H9 (cell line): ENCODE measurements around the gene ZFAND3. TPM values are rescaled to one million over a fixed set of nuclear protein-coding genes. Genes with fewer than 3 reads are reported as not detected.

Experiments used
- DNase-seq: peaks from one replicate; pipeline ENCODE4 v3.0.0-alpha.2; 2017
- H2AFZ ChIP-seq: one replicate; pipeline ENCODE4 v1.6.1; 2013; ENCODE audit warnings: mild to moderate bottlenecking, low read length, control low read depth, moderate library complexity
- H2AK5ac ChIP-seq: 2 replicates; pipeline ENCODE4 v1.6.1; 2013; ENCODE audit warnings: low read length, control low read depth, mixed read lengths; ENCODE audit not compliant: insufficient read length
- H2BK120ac ChIP-seq: one replicate; pipeline ENCODE4 v1.6.1; 2013; ENCODE audit warnings: low read depth, mild to moderate bottlenecking, low read length, control low read depth, inconsistent platforms; ENCODE audit not compliant: poor library complexity, severe bottlenecking
- H2BK12ac ChIP-seq: 2 replicates; pipeline ENCODE4 v1.6.1; 2013; ENCODE audit warnings: low read length, control low read depth, mixed read lengths, low read depth; ENCODE audit not compliant: insufficient read length
- H2BK15ac ChIP-seq: 2 replicates; pipeline ENCODE4 v1.6.1; 2013; ENCODE audit warnings: low read depth, low read length, control low read depth
- H2BK20ac ChIP-seq: one replicate; pipeline ENCODE4 v1.6.1; 2013; ENCODE audit warnings: low read depth, mild to moderate bottlenecking, low read length, control low read depth, inconsistent platforms; ENCODE audit not compliant: poor library complexity, severe bottlenecking
- H2BK5ac ChIP-seq: 2 replicates; pipeline ENCODE4 v1.6.1; 2013; ENCODE audit warnings: low read length, control low read depth, mixed read lengths; ENCODE audit not compliant: insufficient read length
- H3K14ac ChIP-seq: 2 replicates; pipeline ENCODE4 v1.6.1; 2013; ENCODE audit warnings: low read length, control low read depth; ENCODE audit not compliant: insufficient read depth
- H3K18ac ChIP-seq: 2 replicates; pipeline ENCODE4 v1.6.1; 2013; ENCODE audit warnings: low read depth, mild to moderate bottlenecking, mixed read lengths, low read length, control low read depth; ENCODE audit not compliant: insufficient read length
- H3K23ac ChIP-seq: 2 replicates; pipeline ENCODE4 v1.6.1; 2013; ENCODE audit warnings: low read length, control low read depth, mixed read lengths, low read depth; ENCODE audit not compliant: insufficient read length
- H3K23me2 ChIP-seq: 2 replicates; pipeline ENCODE4 v1.6.1; 2013; ENCODE audit warnings: low read depth, mild to moderate bottlenecking, mixed read lengths, low read length, control low read depth; ENCODE audit not compliant: insufficient read length, poor library complexity, severe bottlenecking
- H3K27ac ChIP-seq: 2 replicates; pipeline ENCODE4 v1.5.1; 2013; ENCODE audit warnings: low read length, control low read depth, mixed read lengths, low read depth; ENCODE audit not compliant: insufficient read length
- H3K27me3 ChIP-seq: 2 replicates; pipeline ENCODE4 v1.6.1; 2013; ENCODE audit warnings: low read length, control low read depth, inconsistent platforms; ENCODE audit not compliant: insufficient read depth
- H3K4ac ChIP-seq: 2 replicates; pipeline ENCODE4 v1.6.1; 2013; ENCODE audit warnings: low read depth, mild to moderate bottlenecking, control low read depth, inconsistent platforms, low read length, moderate library complexity
- H3K4me1 ChIP-seq: 2 replicates; pipeline ENCODE4 v1.6.1; 2013; ENCODE audit warnings: low read length, control low read depth, inconsistent platforms; ENCODE audit not compliant: insufficient read depth
- H3K4me2 ChIP-seq: 2 replicates; pipeline ENCODE4 v1.6.1; 2013; ENCODE audit warnings: low read length, control low read depth, mixed read lengths; ENCODE audit not compliant: insufficient read length, insufficient read depth
- H3K56ac ChIP-seq: 2 replicates; pipeline ENCODE4 v1.6.1; 2013; ENCODE audit warnings: low read depth, mild to moderate bottlenecking, mixed read lengths, low read length, control low read depth; ENCODE audit not compliant: insufficient read length
- H3K79me1 ChIP-seq: 2 replicates; pipeline ENCODE4 v1.6.1; 2013; ENCODE audit warnings: low read depth, mild to moderate bottlenecking, moderate library complexity, low read length, control low read depth, inconsistent platforms; ENCODE audit not compliant: insufficient read depth, poor library complexity, severe bottlenecking
- H3K79me2 ChIP-seq: 2 replicates; pipeline ENCODE4 v1.6.1; 2013; ENCODE audit warnings: low read length, control low read depth, inconsistent platforms; ENCODE audit not compliant: insufficient read depth
- H3K9ac ChIP-seq: 2 replicates; pipeline ENCODE4 v1.6.1; 2013; ENCODE audit warnings: low read length, control low read depth, mixed read lengths; ENCODE audit not compliant: insufficient read length; ENCODE audit errors: extremely low read depth
- H3K9me3 ChIP-seq: one replicate; pipeline ENCODE4 v1.6.1; 2013; ENCODE audit warnings: low read depth, low read length, inconsistent platforms; ENCODE audit not compliant: control insufficient read depth
- H3T11ph ChIP-seq: one replicate; pipeline ENCODE4 v1.6.1; 2013; ENCODE audit warnings: mild to moderate bottlenecking, low read length, control low read depth, inconsistent platforms
- H4K20me1 ChIP-seq: one replicate; pipeline ENCODE4 v1.6.1; 2013; ENCODE audit not compliant: control insufficient read depth, insufficient read length, insufficient read depth
- H4K5ac ChIP-seq: 2 replicates; pipeline ENCODE4 v1.6.1; 2013; ENCODE audit warnings: low read depth, mild to moderate bottlenecking, mixed read lengths, low read length, control low read depth; ENCODE audit not compliant: insufficient read length
- H4K8ac ChIP-seq: replicated peaks from 2 replicates; pipeline ENCODE4 v1.6.1; 2013; ENCODE audit warnings: low read length, control low read depth, mixed read lengths, low read depth; ENCODE audit not compliant: insufficient read length
- H4K91ac ChIP-seq: 2 replicates; pipeline ENCODE4 v1.6.1; 2013; ENCODE audit warnings: low read depth, mild to moderate bottlenecking, moderate library complexity, mixed read lengths, low read length, control low read depth; ENCODE audit not compliant: insufficient read length
- H3K27ac Mint-ChIP-seq, 3 experiments: 2 replicates in 2 of 3; 3 replicates in 1 of 3; pipeline ENCODE4 v1.8.0; 2020 to 2021; ENCODE audit warnings: mixed read lengths in 3 of 3, mild to moderate bottlenecking in 1 of 3, moderate library complexity in 1 of 3
- H3K27me3 Mint-ChIP-seq: 2 replicates; pipeline ENCODE4 v1.8.0; 2021; ENCODE audit warnings: low read depth, mild to moderate bottlenecking, moderate library complexity, mixed read lengths
- H3K36me3 Mint-ChIP-seq, 3 experiments: 2 replicates in 2 of 3; 3 replicates in 1 of 3; pipeline ENCODE4 v1.8.0; 2020 to 2021; ENCODE audit warnings: low read depth in 3 of 3, mixed read lengths in 3 of 3; ENCODE audit not compliant: insufficient read depth in 1 of 3
- H3K4me1 Mint-ChIP-seq, 2 experiments: 2 replicates each; pipeline ENCODE4 v1.8.0; 2020; ENCODE audit warnings: mixed read lengths in 2 of 2
- H3K4me3 Mint-ChIP-seq, 2 experiments: 2 replicates in 1 of 2; 3 replicates in 1 of 2; pipeline ENCODE4 v1.8.0; 2020 to 2021; ENCODE audit warnings: mild to moderate bottlenecking in 2 of 2, mixed read lengths in 2 of 2, moderate library complexity in 1 of 2
- H3K9me3 Mint-ChIP-seq, 2 experiments: 2 replicates in 1 of 2; 3 replicates in 1 of 2; pipeline ENCODE4 v1.8.0; 2020; ENCODE audit warnings: mild to moderate bottlenecking in 2 of 2, mixed read lengths in 2 of 2, moderate library complexity in 1 of 2
- CTCF ChIP-seq: fragments of 200-600 bp; sonication (generic); conservative IDR thresholded peaks from 3 replicates; pipeline ENCODE4 v1.8.0; 2021; ENCODE audit warnings: antibody characterized with exemption, mild to moderate bottlenecking
- WGBS: extraction: QIAGEN DNeasy Blood & Tissue Kit; methylation state at CpG from one replicate; pipeline ENCODE4 v1.1.7; 2013; ENCODE audit warnings: missing lambda C conversion rate, low lambda C conversion rate, mixed read lengths; ENCODE audit not compliant: insufficient read length; ENCODE audit errors: extremely low coverage; 5-methylcytosine and 5-hydroxymethylcytosine counted together
- total RNA-seq: library from RNA; stranded (reverse); gene quantifications from 2 replicates; pipeline ENCODE4 v1.2.1, GENCODE V29; 2021

ZFAND3 gene
- total RNA-seq, 1 experiment from 2014 or later, result 57.7 TPM

- Histone ChIP-seq H4K5ac (no peak overlapping the region), H3K4ac (no peak overlapping the region), H3K4me1 (peaks cover 3% of the 10 kb centered on the region; the same call in 1 of the 2 replicates), H2BK12ac (no peak overlapping the region), H3K18ac (no peak overlapping the region), H3K27ac (no peak overlapping the region), H3K79me1 (no peaks in the 10 kb centered on the region), H2AFZ (no peak overlapping the region), H4K20me1 (no peaks in the 10 kb centered on the region), H3K9ac (no peak overlapping the region), H4K91ac (no peak overlapping the region), H3K27me3 (no peaks in the 10 kb centered on the region), H3K56ac (no peak overlapping the region), H3K9me3 (no peaks in the 10 kb centered on the region), H3K23ac (no peak overlapping the region), H3K4me2 (no peak overlapping the region), H3T11ph (no peak overlapping the region), H2BK15ac (no peak overlapping the region), H2AK5ac (no peak overlapping the region), H3K79me2 (no peaks in the 10 kb centered on the region), H2BK120ac (no peak overlapping the region), H2BK5ac (no peak overlapping the region), H2BK20ac (no peak overlapping the region), H4K8ac (no peak overlapping the region), H3K23me2 (no peaks in the 10 kb centered on the region), H3K14ac (no peak overlapping the region)
- Mint-ChIP-seq H3K9me3 (no peaks in the 10 kb centered on the region), H3K4me1 (peaks cover 70 to 74% of the 10 kb centered on the region in 2 experiments), H3K36me3 (no peaks in the 10 kb centered on the region), H3K27ac (no peak overlapping the region; a peak in 2 of 7 replicates), H3K27me3 (no peaks in the 10 kb centered on the region), H3K4me3 (no peak overlapping the region)
- no peak for TF ChIP-seq CTCF
- DNase-seq, result no peak
- no CpG with 5 or more reads among the region's 6 CpGs for WGBS
Measured at GRCh38 chr6:38141716-38142115, 322.2 kb downstream of the ZFAND3 start.
